ENCODE data around the gene ITIH3.

The ITIH3 gene

DNA sequence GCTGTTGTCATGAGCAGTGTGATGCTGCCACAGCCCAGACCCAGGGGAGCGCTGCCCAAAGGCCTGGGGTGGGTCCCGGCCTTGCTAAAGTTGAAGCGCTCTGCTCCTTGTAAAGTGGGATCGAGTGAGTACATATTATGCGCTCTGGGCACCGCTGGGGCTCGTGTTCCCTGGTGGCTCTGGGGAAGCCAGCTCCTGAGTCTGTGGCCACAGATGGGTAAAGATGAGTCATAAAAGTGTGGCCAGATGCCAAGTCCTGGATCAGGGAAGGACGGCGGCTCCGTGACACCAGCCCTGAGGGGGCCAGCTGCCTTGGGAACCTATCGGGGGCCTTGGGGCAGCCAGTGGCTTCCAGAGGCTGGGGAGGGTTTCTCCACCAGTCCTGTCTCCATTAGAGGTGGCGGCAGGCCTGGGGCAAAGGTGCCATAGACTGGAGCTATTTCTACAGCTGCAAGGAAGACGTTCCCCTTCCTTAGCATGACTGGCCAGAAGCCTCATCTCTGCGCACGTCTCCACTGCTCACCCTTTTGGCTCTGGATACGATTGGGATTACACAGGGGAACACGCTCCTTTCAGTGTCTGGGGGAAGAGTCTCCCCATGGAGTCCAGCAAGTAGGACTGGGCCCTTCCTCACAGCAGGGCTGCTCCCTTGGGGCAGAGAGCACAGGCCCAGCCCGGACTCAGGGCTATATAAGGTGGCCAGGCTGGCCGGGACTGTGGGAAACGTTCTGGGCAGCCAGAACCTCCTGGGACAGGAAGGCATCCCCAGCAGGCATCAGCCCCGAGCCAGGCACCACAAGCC lies 37.1 kb downstream of the ITIH3 start:
- H3K9ac ChIP-seq (ENCODE audit: low read depth, low read length), result no peak overlapping the region
- H3K9me3 ChIP-seq (ENCODE audit: insufficient read depth, low read depth, low read length), result no peaks in the 10 kb centered on the region
- H3K27me3 ChIP-seq (ENCODE audit: insufficient read depth, low read length), result no peaks in the 10 kb centered on the region
- H3K4me3 ChIP-seq (ENCODE audit: low read length), result no peak overlapping the region
- H3K4me1 ChIP-seq (ENCODE audit: insufficient read depth, low read length), result peaks cover 23% of the 10 kb centered on the region; the same call in 1 of the 2 replicates
- H3K27ac ChIP-seq (ENCODE audit: low read depth, low read length), result no peak overlapping the region
- WGBS, result 88% methylated on average over 21 of the region's 21 CpGs
- H3K36me3 ChIP-seq (ENCODE audit: insufficient read depth, low read length), result no peaks in the 10 kb centered on the region

DNA sequence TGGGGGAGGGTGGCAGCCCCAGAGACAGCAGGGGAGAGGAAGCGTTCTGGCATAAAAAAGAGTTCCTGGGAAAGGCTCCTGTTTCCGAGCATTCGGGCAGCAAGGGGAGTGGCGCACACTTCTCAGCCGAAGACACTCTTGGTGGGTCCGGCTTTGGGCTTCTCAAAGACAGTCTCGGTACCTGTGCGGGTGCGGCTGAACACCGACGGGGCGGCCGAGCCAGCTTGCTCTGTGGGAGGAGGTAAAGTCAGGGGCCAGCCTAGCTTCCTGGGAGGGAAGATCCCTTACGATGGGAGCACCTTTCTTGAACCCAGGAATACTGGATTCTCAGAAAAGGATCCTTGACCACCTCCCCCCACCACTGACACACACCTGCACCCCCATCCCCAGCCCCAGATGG lies 38.6 kb downstream of the ITIH3 start:
- Histone ChIP-seq H3K4me3 (ENCODE audit: low read length) (no peak overlapping the region), H3K27me3 (ENCODE audit: insufficient read depth, low read length) (no peaks in the 10 kb centered on the region), H3K9ac (ENCODE audit: low read depth, low read length) (no peak overlapping the region), H3K4me1 (ENCODE audit: insufficient read depth, low read length) (peaks cover 17% of the 10 kb centered on the region; the same call in 1 of the 2 replicates), H3K36me3 (ENCODE audit: insufficient read depth, low read length) (no peaks in the 10 kb centered on the region), H3K27ac (ENCODE audit: low read depth, low read length) (no peak overlapping the region), H3K9me3 (ENCODE audit: insufficient read depth, low read depth, low read length) (no peaks in the 10 kb centered on the region)
- WGBS, result 91% methylated on average over 14 of the region's 14 CpGs

DNA sequence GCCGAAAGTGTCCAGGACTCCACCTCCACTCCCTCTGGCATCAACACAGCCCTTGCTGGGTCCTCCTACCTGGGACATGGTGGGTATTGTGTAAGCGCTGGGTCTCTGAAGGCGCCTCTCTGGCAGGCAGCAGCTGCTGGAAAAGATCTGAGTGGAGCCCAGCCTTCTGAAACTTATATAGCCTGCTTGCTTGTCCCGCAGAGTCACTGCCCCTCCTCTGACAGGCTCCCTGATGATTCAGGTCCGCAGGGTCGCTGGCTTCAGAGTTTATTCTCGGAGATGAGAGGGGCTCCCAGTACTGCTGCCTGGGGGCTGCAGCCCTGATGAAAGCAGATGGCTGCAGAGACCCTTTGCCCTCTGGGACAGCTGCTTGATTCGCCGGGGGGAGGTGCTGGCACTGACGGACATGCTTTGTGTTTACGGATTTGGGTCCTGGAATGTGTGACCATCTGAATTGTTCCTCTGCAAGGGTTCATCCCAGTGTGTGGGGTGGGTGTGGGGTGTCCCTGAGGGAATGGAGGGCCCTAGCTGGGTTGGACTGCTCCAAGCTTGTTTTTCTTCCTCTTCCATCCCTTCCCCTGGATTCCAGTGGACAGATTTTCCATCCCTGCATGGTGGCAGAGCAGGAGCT lies 40.4 kb downstream of the ITIH3 start, which contains the start of gene MUSTN1:
Gene MUSTN1 (minus strand): TSS at position 149 of the 631 bp plus-strand sequence. CDS start 71 bp downstream, at position 78.
- Histone ChIP-seq H3K27me3 (ENCODE audit: insufficient read depth, low read length) (no peaks in the 10 kb centered on the region), H3K36me3 (ENCODE audit: insufficient read depth, low read length) (no peaks in the 10 kb centered on the region), H3K27ac (ENCODE audit: low read depth, low read length) (no peak within 1 kb of the TSS), H3K9me3 (ENCODE audit: insufficient read depth, low read depth, low read length) (no peaks in the 10 kb centered on the region), H3K9ac (ENCODE audit: low read depth, low read length) (no peak within 1 kb of the TSS), H3K4me1 (ENCODE audit: insufficient read depth, low read length) (peaks cover 17% of the 10 kb centered on the region; the same call in 1 of the 2 replicates), H3K4me3 (ENCODE audit: low read length) (no peak within 1 kb of the TSS; the same call in 1 of the 2 replicates)
- 60% methylated on average over 11 of the region's 11 CpGs for WGBS

DNA sequence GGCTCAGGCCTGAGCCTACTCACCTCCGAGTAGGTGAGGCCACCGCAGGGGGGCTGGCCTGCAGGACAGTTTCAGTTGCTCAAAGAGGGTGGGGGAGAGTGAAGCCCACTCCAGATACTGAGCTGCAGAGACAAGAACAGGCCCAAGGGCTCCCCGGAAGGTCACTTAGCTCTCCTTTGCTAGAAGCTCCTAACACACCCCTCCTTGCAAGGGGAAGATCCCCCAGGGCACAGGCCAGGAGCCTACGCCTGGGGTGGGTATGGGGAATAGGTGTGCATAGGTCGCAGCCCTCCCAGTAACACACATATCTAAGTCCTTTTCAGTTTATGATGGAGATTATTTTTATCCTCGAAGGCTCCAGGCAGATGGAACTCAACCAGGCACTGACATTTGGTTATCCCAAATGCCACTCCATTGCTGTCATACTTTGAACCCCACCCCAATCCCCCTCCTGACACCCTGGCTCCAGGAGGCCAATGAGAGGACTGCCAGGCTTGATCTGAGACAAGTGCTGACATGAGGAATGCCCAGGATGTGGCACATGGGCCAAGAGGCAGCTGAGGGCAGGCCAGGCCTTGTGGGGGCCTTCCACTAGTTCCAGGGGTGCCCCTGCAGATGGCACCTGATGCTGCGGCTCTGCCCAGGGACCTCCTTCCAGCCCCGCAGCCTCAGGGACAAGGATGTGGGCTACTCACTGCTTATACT lies 41.3 kb downstream of the ITIH3 start:
- H3K4me1 ChIP-seq (ENCODE audit: insufficient read depth, low read length), result peaks cover 17% of the 10 kb centered on the region; the same call in 1 of the 2 replicates
- no peak overlapping the region for H3K27ac ChIP-seq (ENCODE audit: low read depth, low read length)
- no peaks in the 10 kb centered on the region for H3K9me3 ChIP-seq (ENCODE audit: insufficient read depth, low read depth, low read length)
- no peaks in the 10 kb centered on the region for H3K36me3 ChIP-seq (ENCODE audit: insufficient read depth, low read length)
- no peak overlapping the region for H3K9ac ChIP-seq (ENCODE audit: low read depth, low read length)
- H3K27me3 ChIP-seq (ENCODE audit: insufficient read depth, low read length), result no peaks in the 10 kb centered on the region
- 90% methylated on average over 5 of the region's 8 CpGs for WGBS
- H3K4me3 ChIP-seq (ENCODE audit: low read length), result no peak overlapping the region

DNA sequence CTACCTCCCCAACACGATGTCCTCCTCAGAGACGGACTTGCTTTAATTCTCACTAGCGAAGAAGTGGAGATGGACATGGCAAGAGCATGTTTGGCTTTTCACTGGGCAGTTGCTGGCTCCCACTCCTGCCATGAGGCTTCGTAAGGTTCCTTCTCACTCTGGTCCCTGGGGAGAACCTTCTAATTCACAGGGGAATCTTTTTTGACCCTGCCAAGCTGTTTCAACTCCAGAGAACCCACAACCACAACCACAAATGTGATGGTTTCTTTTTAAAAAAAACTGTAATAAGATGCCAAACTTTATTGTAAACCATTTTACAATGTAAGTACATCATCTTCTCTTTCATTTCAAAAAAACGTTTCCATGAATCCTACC lies 41.9 kb downstream of the ITIH3 start:
- H3K4me1 ChIP-seq (ENCODE audit: insufficient read depth, low read length), result peaks cover 17% of the 10 kb centered on the region; the same call in 1 of the 2 replicates
- 95% methylated on average over 5 of the region's 5 CpGs for WGBS

DNA sequence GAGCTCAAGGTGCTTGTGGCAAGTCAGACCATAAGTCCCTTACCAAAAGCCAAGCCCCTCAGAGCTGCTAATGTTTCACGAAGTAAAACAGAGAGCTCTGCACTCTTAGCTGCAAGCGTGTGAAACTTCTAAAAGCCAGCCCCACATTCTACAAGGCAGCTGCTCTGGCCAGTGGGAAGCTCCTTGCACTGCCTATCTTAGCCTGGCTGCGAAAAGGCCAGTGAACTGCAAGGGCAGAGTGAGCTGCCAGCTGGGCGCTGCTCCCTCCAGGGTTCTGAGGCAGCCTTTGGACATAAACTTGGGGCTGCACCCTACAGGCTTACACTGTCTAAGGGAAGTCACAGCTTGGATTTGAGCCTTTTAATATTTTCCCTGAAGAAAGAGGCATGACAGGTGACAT lies 42.4 kb downstream of the ITIH3 start:
- Histone ChIP-seq H3K9ac (ENCODE audit: low read depth, low read length) (no peak overlapping the region), H3K36me3 (ENCODE audit: insufficient read depth, low read length) (0 out of 2 replicates have a peak, but pooled peaks cover under 1% of the 10 kb centered on the region), H3K27ac (ENCODE audit: low read depth, low read length) (no peak overlapping the region), H3K4me1 (ENCODE audit: insufficient read depth, low read length) (peaks cover 17% of the 10 kb centered on the region; the same call in 1 of the 2 replicates), H3K9me3 (ENCODE audit: insufficient read depth, low read depth, low read length) (no peaks in the 10 kb centered on the region), H3K4me3 (ENCODE audit: low read length) (no peak overlapping the region), H3K27me3 (ENCODE audit: insufficient read depth, low read length) (no peaks in the 10 kb centered on the region)
- 87% methylated on average over 4 of the region's 4 CpGs for WGBS

More for the DNA sequence above, 41.9 kb downstream of the ITIH3 start:
- no peak overlapping the region for H3K27ac ChIP-seq (ENCODE audit: low read depth, low read length)
- no peak overlapping the region for H3K9ac ChIP-seq (ENCODE audit: low read depth, low read length)
- H3K9me3 ChIP-seq (ENCODE audit: insufficient read depth, low read depth, low read length), result no peaks in the 10 kb centered on the region
- H3K36me3 ChIP-seq (ENCODE audit: insufficient read depth, low read length), result no peaks in the 10 kb centered on the region
- H3K4me3 ChIP-seq (ENCODE audit: low read length), result no peak overlapping the region
- no peaks in the 10 kb centered on the region for H3K27me3 ChIP-seq (ENCODE audit: insufficient read depth, low read length)

DNA sequence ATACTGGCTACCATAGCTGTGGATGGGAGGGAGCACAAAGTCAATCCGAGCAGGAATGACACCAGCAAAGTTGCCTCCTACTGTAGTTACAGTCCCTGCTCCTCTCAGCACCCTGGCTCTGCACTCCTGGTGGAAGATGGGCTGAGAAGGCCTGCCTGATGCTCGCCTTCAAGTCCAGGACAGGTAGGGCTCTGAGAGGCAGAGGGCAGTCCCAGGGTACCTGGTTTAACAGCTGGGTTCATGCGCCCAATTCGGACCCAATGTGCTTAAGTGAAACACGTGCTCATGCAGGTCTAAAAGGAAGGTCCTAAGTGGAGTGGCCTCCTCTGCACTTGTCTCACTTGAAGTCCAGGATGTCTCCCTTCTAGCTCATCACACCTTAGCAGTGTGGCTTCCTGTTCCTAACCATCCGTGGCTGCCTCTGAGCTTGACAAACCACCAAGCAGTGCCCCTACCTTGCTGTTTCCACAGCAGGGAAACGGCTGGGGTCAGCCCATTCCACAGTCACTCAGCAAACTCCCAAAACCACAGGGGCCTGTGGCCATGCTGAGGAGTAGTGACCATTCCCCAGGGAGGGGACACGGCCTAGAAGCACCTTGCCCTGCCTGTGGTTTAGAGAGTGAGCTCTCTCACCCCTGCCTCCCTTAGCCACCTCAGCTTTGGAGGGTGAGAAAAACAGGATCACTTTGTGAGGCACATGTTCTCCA lies 44.1 kb downstream of the ITIH3 start:
- H3K9me3 ChIP-seq (ENCODE audit: insufficient read depth, low read depth, low read length), result no peaks in the 10 kb centered on the region
- no peak overlapping the region for H3K4me3 ChIP-seq (ENCODE audit: low read length)
- H3K27me3 ChIP-seq (ENCODE audit: insufficient read depth, low read length), result no peaks in the 10 kb centered on the region
- H3K4me1 ChIP-seq (ENCODE audit: insufficient read depth, low read length), result peaks cover 10% of the 10 kb centered on the region; the same call in 1 of the 2 replicates
- 90% methylated on average over 8 of the region's 8 CpGs for WGBS
- no peak overlapping the region for H3K9ac ChIP-seq (ENCODE audit: low read depth, low read length)
- H3K36me3 ChIP-seq (ENCODE audit: insufficient read depth, low read length), result 0 out of 2 replicates have a peak, but pooled peaks cover 6% of the 10 kb centered on the region
- H3K27ac ChIP-seq (ENCODE audit: low read depth, low read length), result no peak overlapping the region

DNA sequence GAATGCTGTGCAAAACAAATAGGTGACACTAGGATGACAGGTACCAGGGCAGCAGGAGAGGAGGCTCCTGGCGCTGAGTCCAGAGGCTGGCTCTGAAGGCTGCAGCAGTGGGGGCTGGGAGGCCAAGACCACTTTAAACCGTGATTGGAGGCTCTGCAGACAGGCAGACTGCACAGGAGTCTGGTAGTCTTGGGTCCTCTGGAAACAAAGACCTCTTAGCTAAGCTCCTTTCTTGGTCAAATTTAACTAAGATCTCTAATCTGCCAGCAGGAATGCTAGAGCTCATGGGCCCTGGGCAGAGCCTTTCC lies 44.6 kb downstream of the ITIH3 start:
- Histone ChIP-seq H3K36me3 (ENCODE audit: insufficient read depth, low read length) (0 out of 2 replicates have a peak, but pooled peaks cover 6% of the 10 kb centered on the region), H3K27ac (ENCODE audit: low read depth, low read length) (no peak overlapping the region), H3K9ac (ENCODE audit: low read depth, low read length) (no peak overlapping the region), H3K4me3 (ENCODE audit: low read length) (no peak overlapping the region), H3K9me3 (ENCODE audit: insufficient read depth, low read depth, low read length) (no peaks in the 10 kb centered on the region), H3K27me3 (ENCODE audit: insufficient read depth, low read length) (no peaks in the 10 kb centered on the region), H3K4me1 (ENCODE audit: insufficient read depth, low read length) (peaks cover 10% of the 10 kb centered on the region; the same call in 1 of the 2 replicates)
- WGBS, result 87% methylated on average over 2 of the region's 2 CpGs

DNA sequence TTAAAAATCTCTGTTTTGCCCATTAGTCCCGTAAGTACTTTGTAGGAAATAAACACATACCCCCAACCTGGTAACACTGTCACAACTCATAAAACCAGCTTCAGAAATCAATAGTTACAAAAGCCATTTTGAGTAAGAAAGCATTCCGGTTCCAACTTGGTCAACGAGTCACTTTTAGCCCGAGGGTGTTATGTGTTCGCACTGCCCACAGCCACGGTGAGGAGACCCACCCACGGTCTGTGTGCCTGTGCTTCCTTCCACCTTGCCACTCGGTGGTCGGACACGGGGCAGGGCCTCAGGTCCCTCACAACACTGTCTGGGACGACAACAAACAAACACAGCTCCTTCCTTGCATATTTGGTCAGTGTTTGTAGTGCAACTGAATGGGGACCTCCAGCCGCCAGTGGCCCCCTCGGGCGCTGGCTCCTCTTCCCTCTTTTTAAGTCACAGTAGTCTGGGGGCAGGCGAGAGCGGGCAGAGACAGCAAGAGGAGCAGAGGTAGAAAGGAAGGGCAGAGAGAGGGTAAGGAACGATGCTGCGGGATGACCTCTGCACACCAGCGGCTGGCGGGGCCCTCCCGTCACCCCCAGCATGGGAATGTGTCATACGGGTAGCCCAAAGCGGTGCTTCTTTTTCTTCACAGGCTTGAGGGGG lies 45.4 kb downstream of the ITIH3 start:
- Histone ChIP-seq H3K9ac (ENCODE audit: low read depth, low read length) (no peak overlapping the region), H3K4me3 (ENCODE audit: low read length) (no peak overlapping the region), H3K27ac (ENCODE audit: low read depth, low read length) (no peak overlapping the region), H3K9me3 (ENCODE audit: insufficient read depth, low read depth, low read length) (no peaks in the 10 kb centered on the region), H3K36me3 (ENCODE audit: insufficient read depth, low read length) (0 out of 2 replicates have a peak, but pooled peaks cover 9% of the 10 kb centered on the region), H3K27me3 (ENCODE audit: insufficient read depth, low read length) (no peaks in the 10 kb centered on the region), H3K4me1 (ENCODE audit: insufficient read depth, low read length) (peaks cover 5% of the 10 kb centered on the region; the same call in 1 of the 2 replicates)
- 91% methylated on average over 23 of the region's 23 CpGs for WGBS

DNA sequence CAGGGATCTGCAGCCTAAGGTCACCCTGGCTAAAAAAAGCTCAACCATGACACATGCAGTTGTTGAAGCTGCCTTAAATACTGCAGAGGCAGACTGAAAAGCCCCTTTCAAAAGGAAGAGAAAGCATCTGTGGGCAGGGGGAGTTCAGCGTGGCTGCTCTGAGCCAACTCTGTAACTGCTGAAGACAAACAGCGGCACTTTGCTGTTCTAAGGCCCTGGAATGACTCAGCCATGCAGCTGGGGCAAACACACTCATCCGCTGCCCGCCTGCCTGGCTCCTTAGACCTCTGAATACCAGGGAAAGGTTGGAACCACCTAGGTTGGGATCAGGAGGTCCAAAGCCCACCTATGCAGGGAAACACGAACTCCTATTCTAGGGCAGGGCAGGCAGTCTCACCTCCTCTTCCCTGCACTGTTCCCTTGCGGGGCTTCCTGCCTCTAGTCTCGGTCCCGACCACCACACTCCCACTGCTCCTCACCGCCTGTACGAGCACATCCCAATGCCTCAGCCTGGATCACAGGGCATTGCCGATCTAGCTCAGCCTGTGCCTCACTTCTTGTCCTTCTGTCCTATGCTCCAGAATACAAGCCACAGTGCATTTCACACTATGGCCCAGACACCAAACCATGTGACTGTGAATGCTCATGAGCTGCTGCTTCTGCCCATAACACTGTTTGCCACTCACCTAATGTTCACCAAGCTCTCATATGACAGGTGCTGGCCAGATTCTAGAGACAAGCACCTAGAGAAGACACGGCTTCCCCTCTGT lies 46.8 kb downstream of the ITIH3 start:
- no peaks in the 10 kb centered on the region for H3K9me3 ChIP-seq (ENCODE audit: insufficient read depth, low read depth, low read length)
- H3K27me3 ChIP-seq (ENCODE audit: insufficient read depth, low read length), result no peaks in the 10 kb centered on the region
- H3K4me3 ChIP-seq (ENCODE audit: low read length), result no peak overlapping the region
- no peaks in the 10 kb centered on the region; the same call in 1 of the 2 replicates for H3K4me1 ChIP-seq (ENCODE audit: insufficient read depth, low read length)
- H3K27ac ChIP-seq (ENCODE audit: low read depth, low read length), result no peak overlapping the region
- WGBS, result 92% methylated on average over 12 of the region's 12 CpGs
- 0 out of 2 replicates have a peak, but pooled peaks cover 9% of the 10 kb centered on the region for H3K36me3 ChIP-seq (ENCODE audit: insufficient read depth, low read length)
- no peak overlapping the region for H3K9ac ChIP-seq (ENCODE audit: low read depth, low read length)
